ENCODE measurements around the gene OPTN. TPM values are rescaled to one million over a fixed set of nuclear protein-coding genes. Genes with fewer than 3 reads are reported as not detected.

The OPTN gene
- total and polyA plus RNA-seq, 7 experiments from 2014 or later, result 34.3 to 146 (median 59.6) TPM

DNA sequence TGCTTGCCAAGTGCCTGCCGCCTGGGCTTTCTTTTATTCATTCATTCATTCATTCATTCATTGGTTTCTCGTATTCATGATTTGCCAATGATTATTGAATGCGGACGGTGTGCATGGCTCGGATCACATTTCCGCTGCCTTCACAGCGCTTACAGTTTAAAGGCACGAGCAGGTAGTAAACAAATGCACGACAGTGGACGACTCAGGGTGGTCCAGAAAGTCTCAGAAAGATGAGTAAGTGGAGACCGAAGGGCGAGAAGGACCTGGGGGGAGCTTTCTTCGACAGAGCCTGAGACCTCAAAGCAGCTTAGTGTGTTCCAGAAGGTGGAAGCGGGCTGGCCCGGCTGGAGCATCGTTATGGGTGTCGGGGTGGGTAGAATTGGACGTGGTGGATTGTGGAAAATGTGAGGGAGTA is 61.9 kb downstream of the OPTN start:
- Histone ChIP-seq H3K27ac (ENCODE audit: low read depth, low read length) (no peak overlapping the region), H3K4me1 (ENCODE audit: control insufficient read depth in 2 of 2, insufficient read depth in 2 of 2, low read length in 2 of 2) (peaks cover 6 to 10% of the 10 kb centered on the region in 2 donors), H3K9me3 (ENCODE audit: control insufficient read depth in 2 of 3, low read length in 3 of 3) (no peaks in the 10 kb centered on the region), H3K27me3 (ENCODE audit: control insufficient read depth in 2 of 2, insufficient read depth in 2 of 2, low read length in 2 of 2) (no peaks in the 10 kb centered on the region), H3K4me3 (ENCODE audit: low read length) (peak overlapping the region; percentile 47), H3K36me3 (ENCODE audit: control insufficient read depth in 2 of 3, insufficient read depth in 3 of 3, low read length in 3 of 3) (no peaks in the 10 kb centered on the region)
- Mint-ChIP-seq H3K9me3 (peaks cover 0 to 2% (median 0%) of the 10 kb centered on the region in 11 donors), H3K36me3 (peaks cover 0 to 10% (median 0%) of the 10 kb centered on the region in 5 donors), H3K4me3 (peak overlapping the region; percentile 64 to 93 (median 88)), H3K27ac (peak overlapping the region in 3 of 9 donors; percentile 57 to 85 (median 74)), H3K4me1 (peaks cover 3 to 37% (median 19%) of the 10 kb centered on the region in 7 donors), H3K27me3 (no peaks in the 10 kb centered on the region)
- ATAC-seq, result no peak
- POLR2A ChIA-PET, result interaction anchor here (1.1 to 2.0 kb wide), 3 partner anchors 138 to 188 kb away, joined by 3 to 8 read pairs (median 7); partner anchors contain the start of gene PHYH
- intact Hi-C loops (cut with micrococcal nuclease), result loop anchor here (1.0 to 5.0 kb wide), 12 partner anchors 53 to 1797 kb away; partner anchors contain the start of genes CDC123 (in 1 of the 2), MEIG1 (in 1 of the 2), NUDT5 (in 1 of the 2) and PRPF18 (in 1 of the 2)
- peak in 2 of 9 donors; percentile 10 to 24 for DNase-seq
- CTCF ChIA-PET, result interaction anchor here (0.6 to 2.7 kb wide), 5 partner anchors 9 to 278 kb away, joined by 3 to 15 read pairs (median 3); partner anchors contain the start of gene OPTN

DNA sequence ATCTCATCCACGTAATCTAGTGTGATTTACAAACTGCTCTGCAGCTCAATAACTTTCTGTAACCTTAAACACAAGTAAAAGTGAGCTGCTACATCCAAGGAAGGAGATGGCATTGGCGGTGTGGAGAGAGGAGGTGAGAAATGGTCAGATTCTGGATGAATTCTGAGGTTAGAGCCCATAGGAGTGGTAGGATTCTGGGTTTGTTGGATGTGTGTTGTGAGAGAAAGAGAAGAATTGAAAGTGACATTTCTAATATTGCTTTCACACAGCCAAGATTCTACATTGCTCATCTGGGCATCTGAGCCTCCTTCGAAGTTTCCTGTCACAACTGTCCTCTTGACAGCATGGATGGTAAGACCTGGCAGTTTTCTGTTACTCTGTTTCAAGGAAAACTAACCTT is 63.9 kb downstream of the OPTN start:
- Mint-ChIP-seq H3K27ac (peak overlapping the region in 1 of 9 donors; percentile 21), H3K4me1 (peaks cover 3 to 35% (median 19%) of the 10 kb centered on the region in 7 donors), H3K4me3 (no peak overlapping the region), H3K36me3 (peaks cover 0 to 12% (median 0%) of the 10 kb centered on the region in 5 donors), H3K9me3 (no peaks in the 10 kb centered on the region), H3K27me3 (no peaks in the 10 kb centered on the region)
- Histone ChIP-seq H3K4me1 (ENCODE audit: control insufficient read depth in 2 of 2, insufficient read depth in 2 of 2, low read length in 2 of 2) (peaks cover 6 to 10% of the 10 kb centered on the region in 2 donors), H3K4me3 (ENCODE audit: low read length) (no peak overlapping the region), H3K36me3 (ENCODE audit: control insufficient read depth in 2 of 3, insufficient read depth in 3 of 3, low read length in 3 of 3) (no peaks in the 10 kb centered on the region), H3K27ac (ENCODE audit: low read depth, low read length) (no peak overlapping the region), H3K9me3 (ENCODE audit: control insufficient read depth in 2 of 3, low read length in 3 of 3) (no peaks in the 10 kb centered on the region), H3K27me3 (ENCODE audit: control insufficient read depth in 2 of 2, insufficient read depth in 2 of 2, low read length in 2 of 2) (no peaks in the 10 kb centered on the region)
- no peak for ATAC-seq
- no peak for DNase-seq
- intact Hi-C loops (cut with micrococcal nuclease), result loop anchor here in 1 of 2 donors (5.0 kb wide), 1 partner anchor 967 kb away; the partner anchor contains the start of genes CDC123 and NUDT5
- POLR2A ChIA-PET, result interaction anchor here (0.7 kb wide), 1 partner anchor 13 kb away, joined by 3 read pairs; no protein-coding TSS in a partner anchor
- CTCF ChIA-PET, result interaction anchor here (1.4 kb wide), 1 partner anchor 189 kb away, joined by 3 read pairs; no protein-coding TSS in a partner anchor

DNA sequence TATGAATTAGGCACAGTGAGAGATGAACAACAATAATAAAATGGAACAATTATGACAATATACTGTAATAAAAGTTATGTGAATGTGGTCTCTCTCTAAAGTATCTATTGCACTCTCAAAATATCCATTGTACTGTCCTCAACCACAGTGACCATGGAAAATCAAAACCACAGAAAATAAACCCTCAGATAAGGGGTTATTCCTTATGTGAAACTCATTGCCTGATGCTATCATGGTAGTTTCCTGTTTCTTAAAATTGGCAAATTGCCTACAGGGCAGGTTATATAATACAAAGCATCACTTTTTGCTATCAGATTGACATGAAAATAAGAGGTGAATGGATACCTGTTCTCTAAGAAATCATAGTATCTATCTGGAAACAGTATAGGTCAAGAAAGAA is 65.2 kb downstream of the OPTN start:
- Mint-ChIP-seq H3K4me1 (peaks cover 3 to 36% (median 18%) of the 10 kb centered on the region in 7 donors), H3K9me3 (no peaks in the 10 kb centered on the region), H3K4me3 (no peak overlapping the region), H3K36me3 (peaks cover 0 to 12% (median 0%) of the 10 kb centered on the region in 5 donors), H3K27ac (peak overlapping the region in 1 of 9 donors; percentile 19), H3K27me3 (no peaks in the 10 kb centered on the region)
- intact Hi-C loops (cut with micrococcal nuclease), result no loop called here
- Histone ChIP-seq H3K9me3 (ENCODE audit: control insufficient read depth in 2 of 3, low read length in 3 of 3) (no peaks in the 10 kb centered on the region), H3K36me3 (ENCODE audit: control insufficient read depth in 2 of 3, insufficient read depth in 3 of 3, low read length in 3 of 3) (no peaks in the 10 kb centered on the region), H3K27ac (ENCODE audit: low read depth, low read length) (no peak overlapping the region), H3K4me1 (ENCODE audit: control insufficient read depth in 2 of 2, insufficient read depth in 2 of 2, low read length in 2 of 2) (peaks cover 6 to 10% of the 10 kb centered on the region in 2 donors), H3K4me3 (ENCODE audit: low read length) (no peak overlapping the region), H3K27me3 (ENCODE audit: control insufficient read depth in 2 of 2, insufficient read depth in 2 of 2, low read length in 2 of 2) (no peaks in the 10 kb centered on the region)
- ChIA-PET POLR2A (no interaction called here), CTCF (no interaction called here)
- ATAC-seq (no peak), DNase-seq (no peak)

DNA sequence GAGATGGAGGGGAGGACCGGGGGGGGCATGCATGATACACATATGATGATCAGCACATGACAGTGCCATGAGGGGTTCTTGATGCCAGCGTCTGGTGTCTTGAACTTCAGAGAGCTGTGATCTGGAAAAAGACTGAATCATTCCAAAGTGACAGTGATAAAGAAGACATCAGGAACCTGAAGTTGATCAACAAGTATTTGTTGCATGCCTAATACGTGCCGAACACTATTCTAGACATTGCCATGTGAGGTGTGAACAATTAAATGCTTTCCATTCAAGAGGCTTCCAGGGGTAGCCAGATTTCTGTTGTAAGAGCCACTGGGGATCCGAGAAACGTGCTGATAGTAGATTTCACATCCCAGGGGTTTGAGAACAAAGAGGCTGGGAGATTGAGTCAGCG is 67.6 kb downstream of the OPTN start:
- H3K4me1 ChIP-seq (ENCODE audit: control insufficient read depth in 2 of 2, insufficient read depth in 2 of 2, low read length in 2 of 2), result no peaks in the 10 kb centered on the region
- intact Hi-C loops (cut with micrococcal nuclease), result no loop called here

DNA sequence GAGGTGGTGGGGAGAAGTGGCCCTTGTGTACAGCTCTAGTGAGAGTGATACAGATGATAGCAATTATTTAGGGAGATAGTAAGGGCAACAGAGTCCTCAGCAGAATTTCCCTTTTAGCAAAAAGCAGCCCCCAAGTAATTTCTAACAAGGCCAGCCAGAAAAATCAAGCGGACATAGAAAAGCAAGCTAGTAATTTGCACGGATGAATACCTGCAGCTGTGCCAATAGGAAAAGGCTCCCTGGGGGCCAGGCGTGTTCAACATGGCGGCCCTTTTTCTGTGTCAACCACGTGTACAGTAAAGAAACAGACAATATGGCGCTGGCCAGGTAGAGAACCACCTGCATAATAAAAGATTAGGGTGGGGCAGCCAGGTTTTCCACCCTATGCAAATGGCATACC is 68.8 kb downstream of the OPTN start:
- Mint-ChIP-seq H3K36me3 (peaks cover 0 to 15% (median 0%) of the 10 kb centered on the region in 5 donors), H3K9me3 (no peaks in the 10 kb centered on the region), H3K4me3 (no peak overlapping the region), H3K27ac (no peak overlapping the region), H3K4me1 (peaks cover 0 to 20% (median 0%) of the 10 kb centered on the region in 7 donors), H3K27me3 (no peaks in the 10 kb centered on the region)
- ChIA-PET POLR2A (no interaction called here), CTCF (no interaction called here)
- intact Hi-C loops (cut with micrococcal nuclease), result no loop called here
- Histone ChIP-seq H3K36me3 (ENCODE audit: control insufficient read depth in 2 of 3, insufficient read depth in 3 of 3, low read length in 3 of 3) (no peaks in the 10 kb centered on the region), H3K9me3 (ENCODE audit: control insufficient read depth in 2 of 3, low read length in 3 of 3) (no peaks in the 10 kb centered on the region), H3K4me1 (ENCODE audit: control insufficient read depth in 2 of 2, insufficient read depth in 2 of 2, low read length in 2 of 2) (no peaks in the 10 kb centered on the region), H3K4me3 (ENCODE audit: low read length) (no peak overlapping the region), H3K27ac (ENCODE audit: low read depth, low read length) (no peak overlapping the region), H3K27me3 (ENCODE audit: control insufficient read depth in 2 of 2, insufficient read depth in 2 of 2, low read length in 2 of 2) (no peaks in the 10 kb centered on the region)
- no peak for ATAC-seq
- DNase-seq, result no peak

More for the DNA sequence above, 67.6 kb downstream of the OPTN start:
- H3K4me3 Mint-ChIP-seq, result no peak overlapping the region
- no peaks in the 10 kb centered on the region for H3K9me3 Mint-ChIP-seq
- no peak overlapping the region for H3K27ac ChIP-seq (ENCODE audit: low read depth, low read length)
- CTCF ChIA-PET, result no interaction called here
- no peak for ATAC-seq
- POLR2A ChIA-PET, result no interaction called here
- DNase-seq, result no peak
- no peaks in the 10 kb centered on the region for H3K27me3 Mint-ChIP-seq
- no peaks in the 10 kb centered on the region for H3K36me3 ChIP-seq (ENCODE audit: control insufficient read depth in 2 of 3, insufficient read depth in 3 of 3, low read length in 3 of 3)
- no peak overlapping the region for H3K4me3 ChIP-seq (ENCODE audit: low read length)
- no peak overlapping the region for H3K27ac Mint-ChIP-seq
- H3K27me3 ChIP-seq (ENCODE audit: control insufficient read depth in 2 of 2, insufficient read depth in 2 of 2, low read length in 2 of 2), result no peaks in the 10 kb centered on the region
- H3K9me3 ChIP-seq (ENCODE audit: control insufficient read depth in 2 of 3, low read length in 3 of 3), result no peaks in the 10 kb centered on the region
- peaks cover 0 to 12% (median 0%) of the 10 kb centered on the region in 5 donors for H3K36me3 Mint-ChIP-seq
- peaks cover 0 to 25% (median 0%) of the 10 kb centered on the region in 7 donors for H3K4me1 Mint-ChIP-seq

DNA sequence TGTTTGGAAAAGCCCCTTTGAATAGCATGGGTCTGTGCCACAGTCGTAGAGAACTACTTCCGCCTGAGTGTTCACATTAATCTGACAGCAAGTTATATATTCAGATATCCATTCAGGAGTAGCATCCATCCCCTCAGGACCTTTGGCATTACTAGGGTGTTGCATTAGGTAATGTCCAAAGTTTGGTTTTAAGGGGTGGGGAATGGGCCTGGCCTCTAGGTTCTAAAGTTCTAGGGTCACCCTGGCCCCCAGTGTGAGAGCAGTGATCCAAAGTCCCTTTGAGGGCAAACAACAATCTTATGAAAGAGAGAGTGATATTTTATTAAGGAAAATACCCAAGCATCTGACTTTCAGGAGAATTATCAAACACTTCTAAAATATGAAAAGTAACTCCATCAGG is 73.7 kb downstream of the OPTN start:
- Mint-ChIP-seq H3K4me1 (peaks cover 0 to 10% (median 0%) of the 10 kb centered on the region in 7 donors), H3K9me3 (no peaks in the 10 kb centered on the region), H3K36me3 (peaks cover 0 to 15% (median 0%) of the 10 kb centered on the region in 5 donors), H3K27ac (peak overlapping the region in 1 of 9 donors; percentile 9), H3K27me3 (no peaks in the 10 kb centered on the region), H3K4me3 (no peak overlapping the region)
- DNase-seq (no peak), ATAC-seq (no peak)
- Histone ChIP-seq H3K36me3 (ENCODE audit: control insufficient read depth in 2 of 3, insufficient read depth in 3 of 3, low read length in 3 of 3) (no peaks in the 10 kb centered on the region), H3K27ac (ENCODE audit: low read depth, low read length) (no peak overlapping the region), H3K9me3 (ENCODE audit: control insufficient read depth in 2 of 3, low read length in 3 of 3) (no peaks in the 10 kb centered on the region), H3K27me3 (ENCODE audit: control insufficient read depth in 2 of 2, insufficient read depth in 2 of 2, low read length in 2 of 2) (no peaks in the 10 kb centered on the region), H3K4me3 (ENCODE audit: low read length) (no peak overlapping the region), H3K4me1 (ENCODE audit: control insufficient read depth in 2 of 2, insufficient read depth in 2 of 2, low read length in 2 of 2) (no peaks in the 10 kb centered on the region)
- intact Hi-C loops (cut with micrococcal nuclease), result no loop called here
- POLR2A ChIA-PET, result no interaction called here
- CTCF ChIA-PET, result no interaction called here

DNA sequence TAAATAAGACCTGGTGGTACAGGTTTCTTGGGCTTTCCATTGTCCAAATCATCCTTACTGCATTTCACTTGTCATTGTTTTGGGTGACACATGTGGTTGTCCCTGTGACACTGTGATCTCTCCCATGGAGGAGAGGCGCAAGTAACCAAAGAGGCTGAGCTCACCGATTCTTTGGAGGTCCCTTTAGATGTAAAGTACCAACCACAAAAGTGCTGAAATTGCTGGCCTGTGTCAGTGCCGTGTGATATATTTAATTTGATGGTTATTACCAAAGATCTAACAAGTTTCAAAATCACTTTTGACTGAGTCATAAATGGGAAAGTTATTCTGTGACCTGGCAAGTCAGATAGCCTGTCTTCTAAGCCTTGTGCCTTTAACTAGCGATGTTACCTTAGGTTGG is 80.8 kb downstream of the OPTN start:
- no peak overlapping the region for H3K27ac Mint-ChIP-seq
- peaks cover 0 to 18% (median 0%) of the 10 kb centered on the region in 5 donors for H3K36me3 Mint-ChIP-seq
- Histone ChIP-seq H3K27ac (ENCODE audit: low read depth, low read length) (no peak overlapping the region), H3K36me3 (ENCODE audit: control insufficient read depth in 2 of 3, insufficient read depth in 3 of 3, low read length in 3 of 3) (no peaks in the 10 kb centered on the region), H3K4me3 (ENCODE audit: low read length) (no peak overlapping the region), H3K4me1 (ENCODE audit: control insufficient read depth in 2 of 2, insufficient read depth in 2 of 2, low read length in 2 of 2) (no peaks in the 10 kb centered on the region), H3K27me3 (ENCODE audit: control insufficient read depth in 2 of 2, insufficient read depth in 2 of 2, low read length in 2 of 2) (no peaks in the 10 kb centered on the region), H3K9me3 (ENCODE audit: control insufficient read depth in 2 of 3, low read length in 3 of 3) (no peaks in the 10 kb centered on the region)
- ChIA-PET POLR2A (no interaction called here), CTCF (no interaction called here)
- H3K27me3 Mint-ChIP-seq, result no peaks in the 10 kb centered on the region
- intact Hi-C loops (cut with micrococcal nuclease), result no loop called here
- no peak overlapping the region for H3K4me3 Mint-ChIP-seq
- H3K9me3 Mint-ChIP-seq, result no peaks in the 10 kb centered on the region
- DNase-seq (no peak), ATAC-seq (no peak)
- H3K4me1 Mint-ChIP-seq, result no peaks in the 10 kb centered on the region

Measured in naive thymus-derived CD4-positive, alpha-beta T cell (primary cell).